Nephron (organoid): ENCODE measurements around the gene RHO.

Experiments used
- H3K27ac Mint-ChIP-seq, 3 experiments: 2 replicates each; pipeline ENCODE4 v1.8.0; 2020; ENCODE audit warnings: mixed read lengths in 3 of 3, mild to moderate bottlenecking in 2 of 3, moderate library complexity in 1 of 3
- H3K27me3 Mint-ChIP-seq: 2 replicates; pipeline ENCODE4 v1.8.0; 2021; ENCODE audit warnings: low read depth, mild to moderate bottlenecking, moderate library complexity, mixed read lengths
- H3K36me3 Mint-ChIP-seq: 2 replicates; pipeline ENCODE4 v1.8.0; 2020; ENCODE audit warnings: low read depth, mixed read lengths
- H3K4me1 Mint-ChIP-seq: 2 replicates; pipeline ENCODE4 v1.8.0; 2020; ENCODE audit warnings: mixed read lengths
- H3K4me3 Mint-ChIP-seq, 3 experiments: 2 replicates each; pipeline ENCODE4 v1.8.0; 2020; ENCODE audit warnings: mild to moderate bottlenecking in 3 of 3, mixed read lengths in 3 of 3, moderate library complexity in 2 of 3
- H3K9me3 Mint-ChIP-seq: 2 replicates; pipeline ENCODE4 v1.8.0; 2020; ENCODE audit warnings: mixed read lengths
- TF ChIP-seq, protein P1 (sequence below), 3 experiments: fragments of 200-600 bp; sonication (generic); IDR thresholded peaks; one replicate each; pipeline ENCODE4 v1.5.0; 2021; ENCODE audit warnings: antibody characterized with exemption in 3 of 3; ENCODE audit not compliant: unreplicated experiment in 3 of 3

RHO gene

GRCh38 chr3:129584631-129585030, 56.2 kb downstream of the RHO start:
- Mint-ChIP-seq H3K9me3 (no peaks in the 10 kb centered on the region), H3K27ac (no peak overlapping the region), H3K4me1 (no peaks in the 10 kb centered on the region), H3K4me3 (no peak overlapping the region), H3K36me3 (peaks cover 5% of the 10 kb centered on the region), H3K27me3 (no peaks in the 10 kb centered on the region)
- TF ChIP-seq, protein P1, sequence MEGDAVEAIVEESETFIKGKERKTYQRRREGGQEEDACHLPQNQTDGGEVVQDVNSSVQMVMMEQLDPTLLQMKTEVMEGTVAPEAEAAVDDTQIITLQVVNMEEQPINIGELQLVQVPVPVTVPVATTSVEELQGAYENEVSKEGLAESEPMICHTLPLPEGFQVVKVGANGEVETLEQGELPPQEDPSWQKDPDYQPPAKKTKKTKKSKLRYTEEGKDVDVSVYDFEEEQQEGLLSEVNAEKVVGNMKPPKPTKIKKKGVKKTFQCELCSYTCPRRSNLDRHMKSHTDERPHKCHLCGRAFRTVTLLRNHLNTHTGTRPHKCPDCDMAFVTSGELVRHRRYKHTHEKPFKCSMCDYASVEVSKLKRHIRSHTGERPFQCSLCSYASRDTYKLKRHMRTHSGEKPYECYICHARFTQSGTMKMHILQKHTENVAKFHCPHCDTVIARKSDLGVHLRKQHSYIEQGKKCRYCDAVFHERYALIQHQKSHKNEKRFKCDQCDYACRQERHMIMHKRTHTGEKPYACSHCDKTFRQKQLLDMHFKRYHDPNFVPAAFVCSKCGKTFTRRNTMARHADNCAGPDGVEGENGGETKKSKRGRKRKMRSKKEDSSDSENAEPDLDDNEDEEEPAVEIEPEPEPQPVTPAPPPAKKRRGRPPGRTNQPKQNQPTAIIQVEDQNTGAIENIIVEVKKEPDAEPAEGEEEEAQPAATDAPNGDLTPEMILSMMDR (IDR thresholded peaks at IDR 0.05; ENCODE audit: unreplicated experiment in 3 of 3): no peak
